ENCODE results near the gene USP24. TPM values are rescaled to one million over a fixed set of nuclear protein-coding genes. Genes with fewer than 3 reads are reported as not detected.
A peak's percentile ranks its signal among the peaks of the same experiment; 100 is the strongest.
"Not testable (repeated sequence)": the region's sequence is repeated elsewhere in the genome, so short reads cannot be mapped to it uniquely, and the experiment has no call there.

The USP24 gene
- total and polyA plus RNA-seq, 3 experiments from 2014 or later: 7.5 to 51.6 (median 51.5) TPM

- POLR2A ChIA-PET: no interaction called here
- Histone ChIP-seq H3K27ac (ENCODE audit: low read depth, low read length) (no peak overlapping the region), H3K4me3 (ENCODE audit: low read length) (no peak overlapping the region), H3K36me3 (ENCODE audit: insufficient read depth, low read length) (no peaks in the 10 kb centered on the region), H3K4me1 (ENCODE audit: insufficient read depth, low read length) (no peaks in the 10 kb centered on the region), H3K9me3 (ENCODE audit: low read length) (no peaks in the 10 kb centered on the region), H3K27me3 (ENCODE audit: insufficient read depth, low read length, poor library complexity, severe bottlenecking) (peaks cover 3% of the 10 kb centered on the region)
- Mint-ChIP-seq H3K4me3 (no peak overlapping the region), H3K36me3 (no peaks in the 10 kb centered on the region), H3K27me3 (peaks cover 40 to 67% of the 10 kb centered on the region in 2 donors), H3K27ac (no peak overlapping the region), H3K9me3 (no peaks in the 10 kb centered on the region), H3K4me1 (peaks cover 0 to 11% (median 0%) of the 10 kb centered on the region in 3 donors)
- CTCF ChIA-PET: no interaction called here
- DNase-seq: no peak
These were observed 179.3 kb downstream of the USP24 start for GRCh38 chr1:55035904-55036303.

- H3K9me3 Mint-ChIP-seq: no peaks in the 10 kb centered on the region
- ChIA-PET CTCF (interaction anchor here (1.5 kb wide), 1 partner anchor 13 kb away, joined by 6 read pairs; no protein-coding TSS in a partner anchor), POLR2A (no interaction called here)
- peaks cover 30 to 57% of the 10 kb centered on the region in 2 donors for H3K27me3 Mint-ChIP-seq
- no peak overlapping the region for H3K4me3 Mint-ChIP-seq
- no peaks in the 10 kb centered on the region for H3K4me1 ChIP-seq (ENCODE audit: insufficient read depth, low read length)
- H3K27ac Mint-ChIP-seq: no peak overlapping the region
- no peak overlapping the region for H3K27ac ChIP-seq (ENCODE audit: low read depth, low read length)
- no peaks in the 10 kb centered on the region for H3K36me3 ChIP-seq (ENCODE audit: insufficient read depth, low read length)
- H3K4me3 ChIP-seq (ENCODE audit: low read length): no peak overlapping the region
- H3K36me3 Mint-ChIP-seq: no peaks in the 10 kb centered on the region
- no peak for DNase-seq
- H3K4me1 Mint-ChIP-seq: peaks cover 0 to 7% (median 0%) of the 10 kb centered on the region in 3 donors
- H3K27me3 ChIP-seq (ENCODE audit: insufficient read depth, low read length, poor library complexity, severe bottlenecking): peaks cover 3% of the 10 kb centered on the region
- H3K9me3 ChIP-seq (ENCODE audit: low read length): no peaks in the 10 kb centered on the region
These were observed 180.6 kb downstream of the USP24 start for GRCh38 chr1:55034476-55035133.

- Mint-ChIP-seq H3K9me3 (no peaks in the 10 kb centered on the region), H3K36me3 (no peaks in the 10 kb centered on the region), H3K4me1 (no peaks in the 10 kb centered on the region), H3K27ac (peak overlapping the region in 1 of 8 donors; percentile 89), H3K27me3 (peaks cover 21 to 45% of the 10 kb centered on the region in 2 donors), H3K4me3 (no peak overlapping the region)
- Histone ChIP-seq H3K4me3 (ENCODE audit: low read length) (no peak overlapping the region), H3K27ac (ENCODE audit: low read depth, low read length) (no peak overlapping the region), H3K36me3 (ENCODE audit: insufficient read depth, low read length) (no peaks in the 10 kb centered on the region), H3K9me3 (ENCODE audit: low read length) (no peaks in the 10 kb centered on the region), H3K4me1 (ENCODE audit: insufficient read depth, low read length) (no peaks in the 10 kb centered on the region), H3K27me3 (ENCODE audit: insufficient read depth, low read length, poor library complexity, severe bottlenecking) (peaks cover 3% of the 10 kb centered on the region)
- ChIA-PET CTCF (interaction anchor here (1.5 kb wide), 1 partner anchor 11 kb away, joined by 6 read pairs; no protein-coding TSS in a partner anchor), POLR2A (no interaction called here)
- no peak for DNase-seq
These were observed 181.9 kb downstream of the USP24 start for GRCh38 chr1:55033265-55033614.

- H3K27me3 ChIP-seq (ENCODE audit: insufficient read depth, low read length, poor library complexity, severe bottlenecking); H3K27ac ChIP-seq (ENCODE audit: low read depth, low read length); H3K4me3 Mint-ChIP-seq; CTCF ChIA-PET; DNase-seq; H3K27ac Mint-ChIP-seq; H3K36me3 ChIP-seq (ENCODE audit: insufficient read depth, low read length); H3K4me1 Mint-ChIP-seq; H3K4me3 ChIP-seq (ENCODE audit: low read length); H3K4me1 ChIP-seq (ENCODE audit: insufficient read depth, low read length); H3K9me3 Mint-ChIP-seq; POLR2A ChIA-PET; H3K36me3 Mint-ChIP-seq; H3K9me3 ChIP-seq (ENCODE audit: low read length): not testable (repeated sequence)
- peaks cover 10 to 31% of the 10 kb centered on the region in 2 donors for H3K27me3 Mint-ChIP-seq
These were observed 184.1 kb downstream of the USP24 start for GRCh38 chr1:55031098-55031497.

GRCh38 chr1:55026682-55027081 is 188.5 kb downstream of the USP24 start:
- POLR2A ChIA-PET; H3K4me1 ChIP-seq (ENCODE audit: insufficient read depth, low read length); DNase-seq; H3K4me3 Mint-ChIP-seq; H3K27ac ChIP-seq (ENCODE audit: low read depth, low read length); H3K36me3 Mint-ChIP-seq; H3K9me3 ChIP-seq (ENCODE audit: low read length); H3K9me3 Mint-ChIP-seq; H3K27me3 Mint-ChIP-seq; H3K27me3 ChIP-seq (ENCODE audit: insufficient read depth, low read length, poor library complexity, severe bottlenecking); CTCF ChIA-PET; H3K4me3 ChIP-seq (ENCODE audit: low read length); H3K4me1 Mint-ChIP-seq; H3K36me3 ChIP-seq (ENCODE audit: insufficient read depth, low read length): not testable (repeated sequence)
- H3K27ac Mint-ChIP-seq: peak overlapping the region in 1 of 8 donors; percentile 0

GRCh38 chr1:55024163-55024562 is 191.0 kb downstream of the USP24 start:
- CTCF ChIA-PET; DNase-seq; H3K36me3 Mint-ChIP-seq; H3K9me3 Mint-ChIP-seq; H3K4me3 ChIP-seq (ENCODE audit: low read length); H3K27ac ChIP-seq (ENCODE audit: low read depth, low read length); H3K4me1 ChIP-seq (ENCODE audit: insufficient read depth, low read length); H3K9me3 ChIP-seq (ENCODE audit: low read length); H3K36me3 ChIP-seq (ENCODE audit: insufficient read depth, low read length); H3K4me3 Mint-ChIP-seq; H3K27me3 ChIP-seq (ENCODE audit: insufficient read depth, low read length, poor library complexity, severe bottlenecking); POLR2A ChIA-PET; H3K4me1 Mint-ChIP-seq: not testable (repeated sequence)
- Mint-ChIP-seq H3K27me3 (peaks cover 2 to 27% of the 10 kb centered on the region in 2 donors), H3K27ac (peak overlapping the region in 1 of 8 donors; percentile 24)

- H3K36me3 Mint-ChIP-seq: no peaks in the 10 kb centered on the region
- H3K4me3 ChIP-seq (ENCODE audit: low read length): no peak overlapping the region
- no peaks in the 10 kb centered on the region for H3K9me3 ChIP-seq (ENCODE audit: low read length)
- DNase-seq: peak; percentile 23 to 59 (median 48)
- H3K27ac ChIP-seq (ENCODE audit: low read depth, low read length): no peak overlapping the region
- H3K9me3 Mint-ChIP-seq: no peaks in the 10 kb centered on the region
- peak overlapping the region in 1 of 8 donors; percentile 42 for H3K27ac Mint-ChIP-seq
- peaks cover 1 to 37% of the 10 kb centered on the region in 2 donors for H3K27me3 Mint-ChIP-seq
- ChIA-PET POLR2A (no interaction called here), CTCF (interaction anchor here (0.7 to 2.1 kb wide), 7 partner anchors 8 to 77 kb away, joined by 3 to 13 read pairs (median 4); no protein-coding TSS in a partner anchor)
- H3K4me1 ChIP-seq (ENCODE audit: insufficient read depth, low read length): no peaks in the 10 kb centered on the region
- H3K36me3 ChIP-seq (ENCODE audit: insufficient read depth, low read length): no peaks in the 10 kb centered on the region
- H3K4me3 Mint-ChIP-seq: no peak overlapping the region
- H3K27me3 ChIP-seq (ENCODE audit: insufficient read depth, low read length, poor library complexity, severe bottlenecking): no peaks in the 10 kb centered on the region
- H3K4me1 Mint-ChIP-seq: peaks cover 0 to 4% (median 3%) of the 10 kb centered on the region in 3 donors
These were observed 193.1 kb downstream of the USP24 start for GRCh38 chr1:55021942-55022546.

GRCh38 chr1:55018395-55018794 is 196.8 kb downstream of the USP24 start:
- Mint-ChIP-seq H3K4me1 (no peaks in the 10 kb centered on the region), H3K36me3 (no peaks in the 10 kb centered on the region), H3K4me3 (no peak overlapping the region), H3K27me3 (peaks cover 13 to 47% of the 10 kb centered on the region in 2 donors), H3K9me3 (no peaks in the 10 kb centered on the region), H3K27ac (no peak overlapping the region)
- Histone ChIP-seq H3K4me1 (ENCODE audit: insufficient read depth, low read length) (no peaks in the 10 kb centered on the region), H3K36me3 (ENCODE audit: insufficient read depth, low read length) (no peaks in the 10 kb centered on the region), H3K27ac (ENCODE audit: low read depth, low read length) (no peak overlapping the region), H3K9me3 (ENCODE audit: low read length) (no peaks in the 10 kb centered on the region), H3K4me3 (ENCODE audit: low read length) (no peak overlapping the region), H3K27me3 (ENCODE audit: insufficient read depth, low read length, poor library complexity, severe bottlenecking) (no peaks in the 10 kb centered on the region)
- CTCF ChIA-PET: no interaction called here
- no peak for DNase-seq
- POLR2A ChIA-PET: no interaction called here

Data from CD8-positive, alpha-beta memory T cell (primary cell).